Gastroesophageal sphincter (tissue), 3 donors: ENCODE results near the gene CAMK1D.

Source experiments
- CTCF ChIP-seq, 4 experiments: fragments of 200-600 bp in 2 of 4; fragments of 450-650 bp in 2 of 4; sonication (generic) in 1 of 4; IDR thresholded peaks; one replicate each; pipeline ENCODE4 v1.5.1; 2017 to 2019; ENCODE audit warnings: antibody characterized with exemption in 4 of 4, mild to moderate bottlenecking in 2 of 4, moderate library complexity in 2 of 4
- POLR2A ChIP-seq, 2 donors: fragments of 450-650 bp; IDR thresholded peaks; one replicate each; pipeline ENCODE4 v1.6.1; 2017; ENCODE audit warnings: antibody characterized with exemption in 2 of 2, mild to moderate bottlenecking in 2 of 2, moderate library complexity in 1 of 2
- POLR2AphosphoS5 ChIP-seq: sonication (generic); formaldehyde crosslinking; IDR thresholded peaks from one replicate; pipeline ENCODE4 v1.6.1; 2017; ENCODE audit warnings: antibody characterized with exemption

GRCh38 chr10:12758271-12758670 is 408.9 kb downstream of the CAMK1D start:
- no peak for TF ChIP-seq CTCF (IDR thresholded peaks at IDR 0.05)
- no peak for TF ChIP-seq POLR2A (IDR thresholded peaks at IDR 0.05)
- no peak for TF ChIP-seq POLR2AphosphoS5
